Small intestine (tissue), 7 donors: ENCODE measurements around the gene TAS2R50. TPM values are rescaled to one million over a fixed set of nuclear protein-coding genes. Genes with fewer than 3 reads are reported as not detected.

Experiments
- DNase-seq, 2 donors: peaks; one replicate each; pipeline versions ENCODE4 v3.0.0 to v3.0.0-alpha.2; 2013
- FAIRE-seq: peaks from 2 replicates; lab custom pipeline; 2012; peaks lifted over from hg19 to GRCh38; lab: Jason Lieb, UNC
- H3K27ac ChIP-seq, 3 donors: one replicate each; pipeline ENCODE4 v1.5.1; 2013; ENCODE audit warnings: low read length in 2 of 3, mild to moderate bottlenecking in 2 of 3, control low read depth in 1 of 3, inconsistent platforms in 1 of 3, low read depth in 1 of 3, moderate library complexity in 1 of 3
- H3K27me3 ChIP-seq, 3 donors: one replicate each; pipeline ENCODE4 v1.6.1; 2013; ENCODE audit warnings: low read length in 3 of 3, inconsistent platforms in 1 of 3; ENCODE audit not compliant: control insufficient read depth in 3 of 3, insufficient read depth in 3 of 3
- H3K36me3 ChIP-seq, 3 donors: one replicate each; pipeline ENCODE4 v1.6.1; 2013; ENCODE audit warnings: low read length in 3 of 3, inconsistent platforms in 1 of 3, low read depth in 1 of 3, mild to moderate bottlenecking in 1 of 3, moderate library complexity in 1 of 3; ENCODE audit not compliant: control insufficient read depth in 3 of 3, insufficient read depth in 2 of 3
- H3K4me1 ChIP-seq, 3 donors: one replicate each; pipeline ENCODE4 v1.6.1; 2013; ENCODE audit warnings: low read length in 2 of 3, inconsistent platforms in 1 of 3, low read depth in 1 of 3, mild to moderate bottlenecking in 1 of 3, moderate library complexity in 1 of 3; ENCODE audit not compliant: control insufficient read depth in 3 of 3, insufficient read depth in 2 of 3
- H3K4me3 ChIP-seq, 3 donors: one replicate each; pipeline ENCODE4 v1.5.1; 2013; ENCODE audit warnings: low read length in 3 of 3, control low read depth in 1 of 3, inconsistent platforms in 1 of 3, low read depth in 1 of 3, mild to moderate bottlenecking in 1 of 3, moderate library complexity in 1 of 3
- H3K9me3 ChIP-seq, 2 donors: one replicate each; pipeline ENCODE4 v1.6.1; 2013; ENCODE audit warnings: low read depth in 1 of 2, low read length in 1 of 2; ENCODE audit not compliant: control insufficient read depth in 2 of 2, insufficient read depth in 1 of 2
- WGBS, 3 donors: extraction: QIAGEN DNeasy Blood & Tissue Kit; methylation state at CpG; one replicate each; pipeline ENCODE4 v1.1.7; 2013; 5-methylcytosine and 5-hydroxymethylcytosine counted together
- polyA plus RNA-seq, 4 donors: library from polyadenylated mRNA; stranded (reverse) in 3 of 4; unstranded in 1 of 4; fragments of 200-250 nt in 3 of 4; fragments of 120-200 nt in 1 of 4; gene quantifications; one replicate each; pipeline versions ENCODE4 v1.2.1 to v1.2.3, GENCODE V29; 2013
- donor health status: healthy with polysubstance abuse.
- donor health status: control.
- donor health status: control.
- donor health status: Bipolar disorder and iron deficiency.
- donor health status: healthy.

Gene TAS2R50
- polyA plus RNA-seq, 4 donors: 0.07 TPM; not detected in 3

- H3K4me1 ChIP-seq: no peaks in the 10 kb centered on the region
- FAIRE-seq (no peak), DNase-seq (peak; percentile 3 to 29)
- no peak overlapping the region for H3K27ac ChIP-seq
- peaks cover 0 to 11% of the 10 kb centered on the region in 2 donors for H3K9me3 ChIP-seq
- 67 to 81% (median 79%) methylated on average over 4 of the region's 4 CpGs for WGBS, 3 donors
- no peaks in the 10 kb centered on the region for H3K36me3 ChIP-seq
- no peak overlapping the region for H3K4me3 ChIP-seq
- no peaks in the 10 kb centered on the region for H3K27me3 ChIP-seq
These were observed 44.6 kb downstream of the TAS2R50 start for GRCh38 chr12:10941916-10942607.

GRCh38 chr12:10941369-10941768, 45.3 kb downstream of the TAS2R50 start:
- no peak overlapping the region for H3K4me3 ChIP-seq
- FAIRE-seq (no peak), DNase-seq (no peak)
- H3K27ac ChIP-seq: no peak overlapping the region
- H3K9me3 ChIP-seq: peaks cover 0 to 11% of the 10 kb centered on the region in 2 donors
- no peaks in the 10 kb centered on the region for H3K27me3 ChIP-seq
- no peaks in the 10 kb centered on the region for H3K36me3 ChIP-seq
- no peaks in the 10 kb centered on the region for H3K4me1 ChIP-seq

- Histone ChIP-seq H3K27me3 (no peaks in the 10 kb centered on the region), H3K4me3 (no peak overlapping the region), H3K4me1 (no peaks in the 10 kb centered on the region), H3K27ac (no peak overlapping the region), H3K9me3 (peaks cover 0 to 7% of the 10 kb centered on the region in 2 donors), H3K36me3 (no peaks in the 10 kb centered on the region)
- FAIRE-seq (no peak), DNase-seq (no peak)
- 93 to 98% (median 98%) methylated on average over 2 of the region's 2 CpGs for WGBS, 3 donors
These were observed 46.3 kb downstream of the TAS2R50 start for GRCh38 chr12:10940389-10940788.

- H3K4me1 ChIP-seq: no peaks in the 10 kb centered on the region
- FAIRE-seq (no peak), DNase-seq (no peak)
- no peaks in the 10 kb centered on the region for H3K36me3 ChIP-seq
- H3K4me3 ChIP-seq: no peak within 1 kb of the TSS
- H3K27me3 ChIP-seq: no peaks in the 10 kb centered on the region
- H3K27ac ChIP-seq: no peak within 1 kb of the TSS
- 68 to 85% (median 83%) methylated on average over 1 of the region's 1 CpG for WGBS, 3 donors
- H3K9me3 ChIP-seq: no peaks in the 10 kb centered on the region
These were observed 47.5 kb downstream of the TAS2R50 start, which contains the start of gene TAS2R14 for GRCh38 chr12:10939163-10939562. TSS of gene TAS2R14 (minus strand) at chr12:10939263. CDS start at chr12:10939207, 56 bp downstream.

GRCh38 chr12:10936506-10936905, 50.2 kb downstream of the TAS2R50 start:
- no peak for FAIRE-seq

More at GRCh38 chr12:10936506-10936905, 50.2 kb downstream of the TAS2R50 start:
- H3K4me1 ChIP-seq: no peaks in the 10 kb centered on the region
- DNase-seq: no peak
- H3K27ac ChIP-seq: no peak overlapping the region
- 84 to 97% (median 94%) methylated on average over 1 of the region's 1 CpG for WGBS, 3 donors
- H3K4me3 ChIP-seq: no peak overlapping the region
- no peaks in the 10 kb centered on the region for H3K9me3 ChIP-seq
- no peaks in the 10 kb centered on the region for H3K27me3 ChIP-seq
- H3K36me3 ChIP-seq: no peaks in the 10 kb centered on the region

Other genes with a start within 250 kb of the TAS2R50 start
- gene TAS2R7, start 184.3 kb downstream of the TAS2R50 start, polyA plus RNA-seq: not detected
- under 1 TPM in 1 of 4 donors, not detected in 3; 0.03 TPM for gene TAS2R8, start 179.6 kb downstream of the TAS2R50 start, polyA plus RNA-seq
- gene TAS2R9, start 176.7 kb downstream of the TAS2R50 start, polyA plus RNA-seq: not detected
- under 1 TPM in 1 of 4 donors, not detected in 3; 0.58 TPM for gene TAS2R10, start 160.6 kb downstream of the TAS2R50 start, polyA plus RNA-seq
- gene PRR4, start 137.4 kb downstream of the TAS2R50 start, polyA plus RNA-seq: 1 to 10 TPM in 3 of 4 donors, not detected in 1; 1.3 to 4.5 (median 1.5) TPM
- 1 to 10 TPM in 2 of 4 donors, not detected in 2; 2.6 to 7.4 TPM for gene PRH1, start 102.7 kb downstream of the TAS2R50 start, polyA plus RNA-seq
- gene TAS2R13, start 77.3 kb downstream of the TAS2R50 start, polyA plus RNA-seq: under 1 TPM in 2 of 4 donors, not detected in 2; 0.03 to 0.06 TPM
- gene PRH2, start 57.7 kb downstream of the TAS2R50 start, polyA plus RNA-seq: under 1 TPM in 1 of 4 donors, not detected in 3; 0.09 TPM
- 1 to 10 TPM in 2 of 4 donors, under 1 TPM in 2; 0.67 to 2.8 (median 0.97) TPM for gene TAS2R14, start 47.6 kb downstream of the TAS2R50 start, polyA plus RNA-seq
- 1 to 10 TPM in 1 of 4 donors, under 1 TPM in 1, not detected in 2; 0.15 to 1.8 TPM for gene TAS2R20, start 11.4 kb upstream of the TAS2R50 start, polyA plus RNA-seq
- gene TAS2R19, start 35.7 kb upstream of the TAS2R50 start, polyA plus RNA-seq: under 1 TPM in 2 of 4 donors, not detected in 2; 0.09 to 0.49 TPM
- gene TAS2R31, start 44.5 kb upstream of the TAS2R50 start, polyA plus RNA-seq: under 1 TPM in 2 of 4 donors, not detected in 2; 0.16 to 0.53 TPM
- gene TAS2R46, start 75.4 kb upstream of the TAS2R50 start, polyA plus RNA-seq: under 1 TPM in 1 of 4 donors, not detected in 3; 0.24 TPM
- under 1 TPM in 2 of 4 donors, not detected in 2; 0.07 to 0.35 TPM for gene TAS2R43, start 105.4 kb upstream of the TAS2R50 start, polyA plus RNA-seq
- under 1 TPM in 2 of 4 donors, not detected in 2; 0.03 to 0.12 TPM for gene TAS2R30, start 147.7 kb upstream of the TAS2R50 start, polyA plus RNA-seq
- gene SMIM10L1, start 184.3 kb upstream of the TAS2R50 start, polyA plus RNA-seq: 10 to 100 TPM in 2 of 4 donors, 1 to 10 TPM in 2; 6.9 to 13.8 (median 10.0) TPM
- under 1 TPM in 1 of 4 donors, not detected in 3; 0.04 TPM for gene TAS2R42, start 200.0 kb upstream of the TAS2R50 start, polyA plus RNA-seq